GM12874 (cell line): ENCODE data around the gene TTC22.

Experiments used
- TF ChIP-seq, protein P1 (sequence below): IDR thresholded peaks from 2 replicates; pipeline ENCODE4 v1.5.1; 2011; ENCODE audit warnings: low read depth, mild to moderate bottlenecking, control low read depth, low read length, moderate library complexity; ENCODE audit not compliant: insufficient read depth

The TTC22 gene

DNA sequence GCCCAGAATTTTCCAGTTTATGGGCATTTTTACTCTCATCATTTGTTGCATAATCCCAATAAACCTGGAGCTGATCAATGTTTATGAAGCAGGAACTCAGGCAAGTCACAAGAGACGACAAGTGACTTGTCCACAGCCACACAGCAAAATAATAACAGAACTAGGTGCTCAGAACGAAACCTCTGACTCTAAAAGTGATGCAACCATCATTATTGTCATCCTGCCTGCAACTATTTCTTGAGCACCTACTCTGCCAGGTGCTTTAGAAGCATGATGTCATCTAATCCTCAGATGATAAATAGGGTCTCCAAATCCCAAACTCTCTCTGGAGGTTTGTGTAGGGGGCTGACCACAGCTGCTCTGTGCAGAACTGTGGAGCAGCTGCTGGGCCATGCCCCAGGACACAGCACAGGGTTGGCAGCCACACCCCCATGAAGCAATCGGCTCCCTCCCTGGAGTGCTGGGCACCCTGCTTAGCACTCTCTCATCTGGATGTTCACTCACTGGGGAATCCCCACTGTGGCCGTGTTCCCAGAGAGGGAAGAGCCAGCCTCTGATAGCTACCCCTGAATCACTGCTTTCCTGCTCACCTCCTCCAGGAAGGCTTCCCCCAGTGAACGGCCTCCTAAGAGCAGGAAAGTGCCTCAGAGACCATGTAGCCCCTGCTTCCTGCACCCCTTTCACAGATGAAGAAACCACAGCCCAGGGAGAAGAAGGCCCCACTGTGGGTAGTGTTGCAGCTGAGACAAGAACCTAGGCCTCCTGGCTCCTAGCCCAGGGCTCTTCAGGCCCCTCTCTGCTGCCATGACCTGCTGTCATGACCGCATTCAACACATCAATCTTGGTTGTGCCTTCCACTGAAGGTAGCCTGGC is 2.1 kb downstream of the TTC22 start:
- TF ChIP-seq, protein P1, sequence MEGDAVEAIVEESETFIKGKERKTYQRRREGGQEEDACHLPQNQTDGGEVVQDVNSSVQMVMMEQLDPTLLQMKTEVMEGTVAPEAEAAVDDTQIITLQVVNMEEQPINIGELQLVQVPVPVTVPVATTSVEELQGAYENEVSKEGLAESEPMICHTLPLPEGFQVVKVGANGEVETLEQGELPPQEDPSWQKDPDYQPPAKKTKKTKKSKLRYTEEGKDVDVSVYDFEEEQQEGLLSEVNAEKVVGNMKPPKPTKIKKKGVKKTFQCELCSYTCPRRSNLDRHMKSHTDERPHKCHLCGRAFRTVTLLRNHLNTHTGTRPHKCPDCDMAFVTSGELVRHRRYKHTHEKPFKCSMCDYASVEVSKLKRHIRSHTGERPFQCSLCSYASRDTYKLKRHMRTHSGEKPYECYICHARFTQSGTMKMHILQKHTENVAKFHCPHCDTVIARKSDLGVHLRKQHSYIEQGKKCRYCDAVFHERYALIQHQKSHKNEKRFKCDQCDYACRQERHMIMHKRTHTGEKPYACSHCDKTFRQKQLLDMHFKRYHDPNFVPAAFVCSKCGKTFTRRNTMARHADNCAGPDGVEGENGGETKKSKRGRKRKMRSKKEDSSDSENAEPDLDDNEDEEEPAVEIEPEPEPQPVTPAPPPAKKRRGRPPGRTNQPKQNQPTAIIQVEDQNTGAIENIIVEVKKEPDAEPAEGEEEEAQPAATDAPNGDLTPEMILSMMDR, result no peak

DNA sequence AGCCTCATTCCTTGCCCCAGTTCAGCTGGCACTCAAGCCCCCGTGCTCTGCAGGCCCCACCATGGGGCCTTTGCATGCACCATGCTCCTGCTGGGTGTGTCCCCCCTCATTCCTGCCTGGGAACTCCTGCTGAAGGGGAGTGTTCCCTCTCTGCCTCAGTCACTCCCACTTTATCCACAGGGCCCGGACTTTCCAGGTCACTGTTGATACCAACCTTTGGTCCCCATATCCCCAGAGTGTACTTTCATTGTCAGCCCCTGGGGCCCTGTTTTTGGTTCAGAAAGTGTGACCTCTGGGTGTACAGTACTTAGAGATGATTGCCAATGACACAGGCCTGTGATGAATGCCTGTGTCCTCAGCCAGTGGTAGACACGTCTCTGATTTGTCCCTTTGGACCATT is 2.9 kb downstream of the TTC22 start:
- TF ChIP-seq, protein P1, result no peak

DNA sequence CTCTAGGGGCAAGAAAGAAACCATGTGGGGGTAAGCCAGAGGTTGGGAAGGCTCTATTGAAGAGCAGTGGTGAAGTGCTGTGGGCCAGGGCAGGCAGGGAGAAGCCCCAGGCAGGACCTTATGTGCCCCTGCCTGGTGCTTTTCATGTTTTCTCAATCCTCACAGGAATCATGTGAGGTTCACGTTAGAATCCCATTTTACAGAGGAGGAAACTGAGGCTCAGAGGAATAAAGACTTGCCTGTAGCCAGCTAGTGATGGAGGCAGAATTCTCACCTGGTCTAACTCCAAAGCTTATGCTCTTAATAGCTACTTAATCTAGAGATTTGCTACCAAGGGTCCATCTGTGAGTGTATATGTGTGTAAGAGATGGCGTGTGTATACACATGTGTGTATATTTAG is 4.2 kb downstream of the TTC22 start:
- TF ChIP-seq, protein P1, result no peak

DNA sequence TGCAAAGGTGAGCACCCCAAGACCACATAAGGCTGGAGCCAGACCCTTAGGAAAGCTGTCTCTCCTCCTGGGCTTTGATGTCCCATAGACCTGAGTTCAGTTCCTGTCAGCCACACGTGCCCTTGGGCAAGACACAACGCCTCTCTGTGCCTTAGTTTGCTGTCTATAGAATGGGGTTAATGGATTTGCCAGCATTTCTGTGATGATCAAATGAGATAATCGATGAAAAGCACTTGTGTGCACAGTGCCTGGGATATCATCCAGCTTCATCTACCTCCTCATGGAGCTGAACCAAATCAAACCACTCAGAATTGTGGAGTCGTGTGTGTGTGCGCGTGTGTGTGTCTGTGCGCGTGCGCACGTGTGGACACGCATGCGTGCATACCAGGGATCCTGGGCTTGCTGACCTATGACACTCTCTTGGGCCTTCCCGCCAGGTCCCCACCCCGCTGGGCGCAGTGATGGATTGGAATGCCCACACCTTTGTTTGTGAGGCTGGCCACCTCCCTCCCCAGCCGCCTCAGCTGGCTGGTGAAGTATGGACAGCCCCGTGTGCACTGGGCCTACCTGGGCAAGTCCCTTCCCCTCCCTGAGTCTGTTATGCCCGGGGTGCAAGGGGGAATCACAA is 5.2 kb downstream of the TTC22 start:
- TF ChIP-seq, protein P1, result no peak

DNA sequence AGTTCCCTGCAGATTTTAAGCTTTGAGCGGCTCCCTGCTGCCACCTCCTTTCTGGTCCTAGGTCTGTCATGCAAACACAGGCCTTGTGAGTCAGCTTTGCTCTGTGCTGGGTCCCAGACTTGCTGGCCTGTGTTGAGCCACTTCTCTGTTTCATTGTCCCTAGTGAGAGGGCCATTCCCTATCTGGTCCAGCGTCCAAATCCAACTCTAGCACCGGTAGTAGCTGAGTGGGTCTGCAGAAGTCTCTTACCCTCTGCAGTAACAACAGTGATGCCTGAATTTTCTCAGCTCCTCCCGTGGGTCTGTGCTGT is 5.8 kb downstream of the TTC22 start:
- TF ChIP-seq, protein P1, result no peak

DNA sequence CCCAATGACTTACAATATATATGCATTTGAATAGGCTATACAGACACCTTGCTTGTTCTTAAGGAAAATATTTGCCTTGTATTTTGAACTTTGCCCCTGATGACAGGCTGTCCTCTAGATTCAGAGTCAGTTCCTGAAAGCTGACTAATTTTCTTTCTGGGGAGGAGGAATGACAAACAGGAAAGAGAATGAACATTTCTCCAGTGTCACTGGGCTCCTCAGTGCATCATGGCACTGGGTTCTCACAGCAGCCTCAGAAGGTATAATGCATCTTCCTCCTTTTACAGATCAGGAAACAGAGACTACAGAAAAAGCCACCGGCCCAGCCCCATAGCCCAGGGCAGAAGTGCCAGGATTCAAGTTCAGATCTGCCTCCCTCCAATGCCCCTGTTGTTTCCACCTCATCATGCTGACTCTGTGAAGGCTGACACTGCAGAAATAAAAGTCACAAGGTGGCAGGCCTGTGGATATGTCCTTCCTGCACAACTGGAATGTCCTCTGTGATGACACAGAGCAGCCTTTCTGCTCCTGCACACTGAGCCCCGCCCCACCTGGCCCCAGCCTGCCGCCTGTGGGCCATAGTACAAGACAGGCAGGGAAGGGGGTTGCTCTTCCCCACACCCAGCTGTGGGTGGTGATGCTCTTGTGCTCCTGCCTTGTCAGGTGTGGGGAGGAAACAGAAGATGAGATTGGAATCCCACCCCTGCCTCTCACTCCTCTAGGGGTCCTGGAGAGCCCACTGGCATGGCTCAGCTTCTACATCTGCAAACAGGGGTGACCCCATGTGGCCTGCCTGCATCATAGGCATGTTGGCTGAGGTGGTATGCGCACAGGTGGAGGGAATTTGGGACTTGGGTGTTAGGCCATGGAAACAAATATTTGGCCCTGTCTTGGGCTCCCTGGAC is 6.4 kb downstream of the TTC22 start:
- TF ChIP-seq, protein P1, result no peak

DNA sequence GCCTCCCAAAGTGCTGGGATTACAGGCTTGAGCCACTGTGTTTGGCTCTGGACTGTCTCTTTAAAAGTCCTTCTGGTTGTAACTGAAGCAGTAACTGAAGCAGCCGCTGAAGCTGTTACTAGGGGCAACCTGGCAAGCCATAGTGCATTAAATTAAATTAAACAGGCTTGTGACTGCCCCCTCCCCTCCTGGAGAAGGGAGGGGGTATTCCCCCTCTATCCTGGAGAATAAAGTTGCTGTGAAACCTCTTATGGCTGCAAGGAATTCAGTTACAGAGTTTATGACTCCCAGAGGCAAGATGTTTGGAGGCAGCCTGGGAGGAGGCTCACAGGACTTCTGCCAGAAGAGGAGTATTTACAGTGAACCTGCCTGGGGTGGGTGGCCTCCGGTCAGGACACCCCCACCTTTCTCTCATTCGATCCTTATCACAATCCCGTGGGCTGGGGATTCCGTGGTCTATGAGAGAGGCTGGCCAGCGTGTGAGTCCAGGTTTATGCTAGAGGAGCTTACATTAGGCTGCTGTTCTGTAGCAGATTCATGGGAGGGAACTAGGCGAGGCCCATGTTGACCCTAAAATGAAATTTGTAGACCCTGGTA is 8.3 kb downstream of the TTC22 start:
- TF ChIP-seq, protein P1, result no peak
